ENCODE measurements around the gene ZNF423.

GRCh38 chr16:49524947-49525315 lies 331.0 kb downstream of the ZNF423 start:
- TF ChIP-seq CTCF (IDR thresholded peaks at IDR 0.05; ENCODE audit: low read length): no peak
- TF ChIP-seq EZH2phosphoT487 (IDR thresholded peaks at IDR 0.05; ENCODE audit: low read length): no peak

Data from MM.1S (cell line).